ENCODE results near the gene GHDC.
"Not testable (repeated sequence)": the region's sequence is repeated elsewhere in the genome, so short reads cannot be mapped to it uniquely, and the experiment has no call there.

The GHDC gene

DNA sequence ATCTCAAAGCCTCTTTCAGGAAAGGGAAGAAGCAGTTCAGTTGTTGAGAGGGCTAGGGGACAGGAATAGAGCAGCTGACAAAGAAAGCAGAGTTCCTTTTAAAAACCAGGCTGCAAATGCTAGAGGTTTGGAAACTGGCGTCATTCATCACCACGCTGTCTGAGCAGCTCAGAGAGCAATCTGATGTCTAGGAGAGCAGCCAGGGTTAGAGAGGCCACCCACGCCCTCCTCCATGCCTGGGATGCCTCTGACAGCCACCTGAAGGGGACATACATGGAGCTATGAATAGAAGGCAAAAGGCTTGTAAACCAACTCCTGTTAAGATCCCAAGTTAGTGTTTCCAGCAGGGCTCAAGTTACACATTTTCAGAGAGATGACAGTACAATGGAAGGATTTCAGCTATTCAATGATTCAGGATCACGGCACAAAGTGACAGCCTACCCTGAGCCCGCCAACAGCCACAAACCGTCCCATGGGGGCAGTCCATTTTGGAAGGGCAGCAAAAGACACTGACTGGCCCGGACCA is 51.9 kb downstream of the GHDC start:
- no peak for DNase-seq

DNA sequence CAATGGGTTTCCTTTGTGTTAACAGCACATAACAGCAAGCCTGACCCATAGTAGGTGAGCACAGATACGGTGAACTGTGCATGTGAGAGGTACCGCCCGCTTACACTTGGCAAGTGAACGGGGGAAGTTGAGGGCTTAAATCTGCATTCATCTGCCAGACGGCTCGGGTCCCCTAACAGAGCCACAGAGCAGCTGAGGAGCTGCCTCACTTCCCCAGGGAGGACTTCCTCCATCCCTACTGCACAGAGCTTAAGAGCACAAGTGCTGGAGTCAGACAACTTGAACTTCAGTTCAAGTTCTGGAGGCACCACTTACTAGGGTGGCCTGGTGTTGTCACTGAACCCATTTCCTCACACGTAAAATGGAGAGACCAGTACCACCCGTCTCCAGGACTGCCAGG is 52.9 kb downstream of the GHDC start:
- no peak for DNase-seq

DNA sequence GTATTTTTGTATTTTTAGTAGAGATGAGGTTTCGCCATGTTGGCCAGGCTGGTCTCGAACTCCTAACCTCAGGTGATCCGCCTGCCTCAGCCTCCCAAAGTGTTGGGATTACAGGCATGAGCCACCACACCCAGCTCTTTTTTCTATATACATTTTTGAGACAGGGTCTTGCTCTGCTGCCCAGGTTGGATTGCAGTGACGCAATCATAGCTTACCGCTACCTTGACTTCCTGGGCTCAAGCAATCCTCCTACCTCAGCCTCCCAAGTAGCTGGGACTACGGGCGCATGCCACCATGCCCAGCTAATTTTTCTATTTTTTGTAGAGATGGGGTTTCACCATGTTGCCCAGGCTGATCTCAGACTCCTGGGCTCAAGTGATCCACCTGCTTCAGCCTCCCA is 53.6 kb downstream of the GHDC start:
- not testable (repeated sequence) for DNase-seq
